GM19328 (cell line): Measurements from ENCODE around the gene SLC7A6.

Experiments used
- ATAC-seq: cut with Tn5 transposase; IDR thresholded peaks from one replicate; pipeline ENCODE4 v1.9.1; 2021; ENCODE audit warnings: mild to moderate bottlenecking, moderate library complexity; ENCODE audit not compliant: unreplicated experiment

SLC7A6 gene

GRCh38 chr16:68234188-68235107 lies 29.9 kb upstream of the SLC7A6 start:
- no peak for ATAC-seq

- ATAC-seq, result no peak
Measured at GRCh38 chr16:68235108-68235886, 29.0 kb upstream of the SLC7A6 start.

GRCh38 chr16:68235887-68236136 lies 28.5 kb upstream of the SLC7A6 start, which contains the start of gene ESRP2:
Gene ESRP2, minus strand, starts transcription at chr16:68236127. Its CDS starts 82 bp downstream, at chr16:68236045.
- no peak for ATAC-seq

GRCh38 chr16:68236137-68236825 lies 28.0 kb upstream of the SLC7A6 start:
- ATAC-seq, result no peak

GRCh38 chr16:68236826-68237242 lies 27.5 kb upstream of the SLC7A6 start:
- ATAC-seq, result no peak

- peak; percentile 78 for ATAC-seq
Measured at GRCh38 chr16:68237243-68238028, 26.9 kb upstream of the SLC7A6 start.

- no peak for ATAC-seq
Measured at GRCh38 chr16:68238029-68238345, 26.3 kb upstream of the SLC7A6 start.

GRCh38 chr16:68242085-68242484 lies 22.2 kb upstream of the SLC7A6 start:
- ATAC-seq, result no peak

GRCh38 chr16:68242926-68243858 lies 21.1 kb upstream of the SLC7A6 start:
- no peak for ATAC-seq

- no peak for ATAC-seq
Measured at GRCh38 chr16:68244481-68244902, 19.8 kb upstream of the SLC7A6 start.

GRCh38 chr16:68244903-68245853 lies 19.1 kb upstream of the SLC7A6 start, which contains the start of gene PLA2G15:
Gene PLA2G15, plus strand, starts transcription at chr16:68245373. Its CDS starts 54 bp downstream, at chr16:68245427.
- peak; percentile 90 for ATAC-seq

- no peak for ATAC-seq
Measured at GRCh38 chr16:68246121-68246520, 18.2 kb upstream of the SLC7A6 start.

- no peak for ATAC-seq
Measured at GRCh38 chr16:68246666-68247065, 17.7 kb upstream of the SLC7A6 start.

- ATAC-seq, result no peak
Measured at GRCh38 chr16:68247400-68247799, 16.9 kb upstream of the SLC7A6 start.

GRCh38 chr16:68247932-68248331 lies 16.4 kb upstream of the SLC7A6 start:
- ATAC-seq, result no peak

- ATAC-seq, result no peak
Measured at GRCh38 chr16:68249371-68249770, 15.0 kb upstream of the SLC7A6 start.

- ATAC-seq, result no peak
Measured at GRCh38 chr16:68250951-68251350, 13.4 kb upstream of the SLC7A6 start.

- no peak for ATAC-seq
Measured at GRCh38 chr16:68251832-68252231, 12.5 kb upstream of the SLC7A6 start.
